OCI-LY7 (cell line): ENCODE measurements around the gene PACS1. TPM values are rescaled to one million over a fixed set of nuclear protein-coding genes. Genes with fewer than 3 reads are reported as not detected.
A peak's percentile ranks its signal among the peaks of the same experiment; 100 is the strongest.

Source experiments
- BruUV-seq: library from RNA; stranded (reverse); fragments of 400-500 nt; replicated peaks from 2 replicates; lab custom pipeline; 2021; lab: Mats Ljungman, UMichigan
- CTCF ChIA-PET: fragments of 300-600 bp; sonication (Branson Sonifier 250); formaldehyde crosslinking; loops from one replicate; lab custom pipeline; 2022; ENCODE audit warnings: antibody characterized with exemption; ENCODE audit not compliant: unreplicated experiment; lab: Charles Lee
- POLR2A ChIA-PET: fragments of 300-600 bp; sonication (Branson Sonifier 250); formaldehyde crosslinking; loops from one replicate; lab custom pipeline; 2022; ENCODE audit warnings: antibody characterized with exemption; lab: Charles Lee
- DNase-seq: peaks from one replicate; pipeline ENCODE4 v3.0.0-alpha.2; 2015; ENCODE audit warnings: low spot score
- H2AFZ ChIP-seq: fragments of 200-600 bp; sonication (generic), shearing (Covaris generic); 2 replicates; pipeline ENCODE4 v1.6.1; 2014; ENCODE audit warnings: mild to moderate bottlenecking, antibody characterized with exemption, low read length, moderate library complexity
- H3K27ac ChIP-seq: fragments of 200-600 bp; sonication (generic); 2 replicates; pipeline ENCODE4 v1.5.1; 2014; ENCODE audit warnings: mixed run types, low read depth, mild to moderate bottlenecking, moderate library complexity, low read length, inconsistent platforms; ENCODE audit not compliant: poor library complexity, severe bottlenecking
- H3K36me3 ChIP-seq: fragments of 200-600 bp; sonication (generic); 2 replicates; pipeline ENCODE4 v1.6.1; 2014; ENCODE audit warnings: mild to moderate bottlenecking, antibody characterized with exemption, low read length, moderate library complexity, mixed read lengths; ENCODE audit not compliant: insufficient read depth
- H3K4me1 ChIP-seq: fragments of 200-600 bp; sonication (generic); 2 replicates; pipeline ENCODE4 v1.5.1; 2014; ENCODE audit warnings: mild to moderate bottlenecking, low read length; ENCODE audit not compliant: insufficient read depth, poor library complexity, severe bottlenecking
- H3K4me2 ChIP-seq: fragments of 200-600 bp; sonication (generic); 2 replicates; pipeline ENCODE4 v1.6.1; 2014; ENCODE audit warnings: mild to moderate bottlenecking, low read length
- H3K4me3 ChIP-seq: fragments of 200-600 bp; sonication (generic); 2 replicates; pipeline ENCODE4 v1.5.1; 2014; ENCODE audit warnings: mild to moderate bottlenecking, low read depth, low read length; ENCODE audit not compliant: poor library complexity, severe bottlenecking
- H3K79me2 ChIP-seq: fragments of 200-600 bp; sonication (generic); 2 replicates; pipeline ENCODE4 v1.6.1; 2016; ENCODE audit warnings: low read depth, mild to moderate bottlenecking, low read length, moderate library complexity, mixed read lengths; ENCODE audit not compliant: insufficient read depth
- H3K9me2 ChIP-seq: fragments of 200-600 bp; sonication (generic); 2 replicates; pipeline ENCODE4 v1.6.1; 2016; ENCODE audit warnings: mild to moderate bottlenecking, low read length, mixed read lengths; ENCODE audit not compliant: insufficient read depth
- H3K9me3 ChIP-seq: fragments of 200-600 bp; sonication (generic); 2 replicates; pipeline ENCODE4 v1.6.1; 2014; ENCODE audit warnings: mild to moderate bottlenecking, mixed run types, low read length, mixed read lengths
- H4K20me1 ChIP-seq: fragments of 200-600 bp; sonication (generic); 2 replicates; pipeline ENCODE4 v1.6.1; 2014; ENCODE audit warnings: mild to moderate bottlenecking, antibody characterized with exemption, low read length, moderate library complexity, mixed read lengths; ENCODE audit not compliant: insufficient read depth
- EZH2phosphoT487 ChIP-seq: fragments of 200-600 bp; sonication (generic); IDR thresholded peaks from 2 replicates; pipeline ENCODE4 v1.6.1; 2018; ENCODE audit warnings: low read depth, borderline replicate concordance, mild to moderate bottlenecking, mixed run types, antibody characterized with exemption, low read length, moderate library complexity, mixed read lengths
- intact Hi-C: fragments of 100-400 bp; cut with micrococcal nuclease; formaldehyde crosslinking; loops from one replicate; pipeline ENCODE4 v1.10.0; 2022; ENCODE audit not compliant: unreplicated experiment
- total RNA-seq, 2 experiments: library from RNA; depleted of rRNA in 1 of 2; stranded (reverse); fragments of >200 nt in 1 of 2; shearing (Covaris generic) in 1 of 2; gene quantifications; 2 replicates each; pipeline ENCODE4 v1.2.3, GENCODE V29; 2014 to 2022
- TF ChIP-seq, protein P1 (sequence below): fragments of 200-600 bp; sonication (generic); conservative IDR thresholded peaks from 2 replicates; pipeline ENCODE4 v1.5.1; 2014; ENCODE audit warnings: mild to moderate bottlenecking, antibody characterized with exemption, low read length, moderate library complexity, mixed read lengths

Gene PACS1
- total RNA-seq, 2 experiments from 2014 or later: 23.7 to 52.5 TPM

DNA sequence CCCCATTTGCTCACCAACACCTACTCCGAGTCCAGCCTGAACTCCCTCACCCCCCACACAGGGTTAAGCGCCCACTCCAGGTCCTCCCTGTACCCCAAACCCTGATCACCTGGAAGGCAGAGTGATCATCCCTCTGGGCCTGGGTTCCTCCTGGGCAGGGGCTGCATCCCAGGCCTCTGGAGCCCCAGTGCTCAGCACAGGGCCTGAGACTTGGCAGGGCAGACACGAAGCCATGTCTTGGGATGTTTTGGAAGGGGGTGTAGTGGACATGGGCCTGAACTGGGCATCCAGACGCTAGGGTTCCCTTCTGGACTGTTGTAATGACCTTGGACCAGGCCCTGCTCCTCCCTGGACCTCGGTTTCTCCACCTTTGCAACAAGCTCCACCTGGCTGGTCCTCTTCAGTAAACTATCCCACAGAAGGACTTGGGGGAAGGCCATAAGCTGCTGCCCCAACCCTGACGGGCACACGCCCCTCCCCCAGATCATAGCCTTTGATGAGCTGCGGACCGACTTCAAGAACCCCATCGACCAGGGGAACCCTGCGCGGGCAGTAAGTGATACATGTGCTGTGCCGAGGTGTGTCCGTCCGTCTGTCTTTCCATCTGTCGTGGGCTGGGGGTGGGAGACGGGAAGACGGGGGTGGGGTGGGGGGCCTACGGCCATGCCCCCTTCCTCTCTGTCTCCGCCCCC is 211.8 kb downstream of the PACS1 start:
- no peak for TF ChIP-seq EZH2phosphoT487
- TF ChIP-seq, protein P1, sequence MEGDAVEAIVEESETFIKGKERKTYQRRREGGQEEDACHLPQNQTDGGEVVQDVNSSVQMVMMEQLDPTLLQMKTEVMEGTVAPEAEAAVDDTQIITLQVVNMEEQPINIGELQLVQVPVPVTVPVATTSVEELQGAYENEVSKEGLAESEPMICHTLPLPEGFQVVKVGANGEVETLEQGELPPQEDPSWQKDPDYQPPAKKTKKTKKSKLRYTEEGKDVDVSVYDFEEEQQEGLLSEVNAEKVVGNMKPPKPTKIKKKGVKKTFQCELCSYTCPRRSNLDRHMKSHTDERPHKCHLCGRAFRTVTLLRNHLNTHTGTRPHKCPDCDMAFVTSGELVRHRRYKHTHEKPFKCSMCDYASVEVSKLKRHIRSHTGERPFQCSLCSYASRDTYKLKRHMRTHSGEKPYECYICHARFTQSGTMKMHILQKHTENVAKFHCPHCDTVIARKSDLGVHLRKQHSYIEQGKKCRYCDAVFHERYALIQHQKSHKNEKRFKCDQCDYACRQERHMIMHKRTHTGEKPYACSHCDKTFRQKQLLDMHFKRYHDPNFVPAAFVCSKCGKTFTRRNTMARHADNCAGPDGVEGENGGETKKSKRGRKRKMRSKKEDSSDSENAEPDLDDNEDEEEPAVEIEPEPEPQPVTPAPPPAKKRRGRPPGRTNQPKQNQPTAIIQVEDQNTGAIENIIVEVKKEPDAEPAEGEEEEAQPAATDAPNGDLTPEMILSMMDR: no peak
- peaks cover 43% of the 10 kb centered on the region for H3K4me1 ChIP-seq
- no peaks in the 10 kb centered on the region for H3K9me3 ChIP-seq
- H3K27ac ChIP-seq: no peak overlapping the region
- no TSS peak for BruUV-seq
- H3K36me3 ChIP-seq: peaks cover 15% of the 10 kb centered on the region; the same call in 1 of the 2 replicates
- no peak overlapping the region for H2AFZ ChIP-seq
- H3K4me3 ChIP-seq: no peak overlapping the region
- intact Hi-C loops: loop anchor here (1.0 kb wide), 2 partner anchors 13 to 60 kb away; no protein-coding TSS in a partner anchor
- H4K20me1 ChIP-seq: no peaks in the 10 kb centered on the region
- ChIA-PET CTCF (no interaction called here), POLR2A (interaction anchor here (1.1 kb wide), 1 partner anchor 21 kb away, joined by 3 read pairs; no protein-coding TSS in a partner anchor)
- no peak for DNase-seq
- no peaks in the 10 kb centered on the region for H3K9me2 ChIP-seq
- no peaks in the 10 kb centered on the region for H3K79me2 ChIP-seq
- H3K4me2 ChIP-seq: peak overlapping the region; percentile 56

GRCh38 chr11:66282468-66283455 is 212.7 kb downstream of the PACS1 start:
- ChIA-PET POLR2A (interaction anchor here (1.1 kb wide), 1 partner anchor 22 kb away, joined by 3 read pairs; no protein-coding TSS in a partner anchor), CTCF (interaction anchor here (0.6 kb wide), 1 partner anchor 29 kb away, joined by 3 read pairs; no protein-coding TSS in a partner anchor)
- Histone ChIP-seq H3K9me3 (no peaks in the 10 kb centered on the region), H4K20me1 (no peaks in the 10 kb centered on the region), H3K36me3 (peaks cover 15% of the 10 kb centered on the region; the same call in 1 of the 2 replicates), H3K4me1 (peaks cover 40% of the 10 kb centered on the region), H3K27ac (no peak overlapping the region), H3K4me2 (peak overlapping the region; percentile 56), H3K79me2 (no peaks in the 10 kb centered on the region), H3K4me3 (no peak overlapping the region), H3K9me2 (no peaks in the 10 kb centered on the region), H2AFZ (no peak overlapping the region)
- DNase-seq: peak; percentile 100
- TF ChIP-seq, protein P1: peak; percentile 91
- no peak for TF ChIP-seq EZH2phosphoT487
- no TSS peak for BruUV-seq
- intact Hi-C loops: loop anchor here (1.0 kb wide), 2 partner anchors 13 to 60 kb away; no protein-coding TSS in a partner anchor
